GM12878 (cell line): Measurements from ENCODE around the gene KAT14. TPM values are rescaled to one million over a fixed set of nuclear protein-coding genes. Genes with fewer than 3 reads are reported as not detected.

ENCODE experiments used
- ATAC-seq: fragments of 200-7000 bp; cut with Tn5 transposase; 3 replicates; pipeline ENCODE4 v1.9.1; 2020; ENCODE audit warnings: mild to moderate bottlenecking, moderate library complexity
- BruUV-seq: library from RNA; stranded (reverse); fragments of 400-500 nt; replicated peaks from 2 replicates; lab custom pipeline; 2021; lab: Mats Ljungman, UMichigan
- CTCF ChIA-PET: fragments of 300-600 bp; sonication (Branson Sonifier 250); formaldehyde crosslinking; extraction: SDS; loops from one replicate; lab custom pipeline; 2021; ENCODE audit warnings: inconsistent platforms; lab: Yijun Ruan, JAX
- POLR2A ChIA-PET: fragments of 350-600 bp; formaldehyde crosslinking; extraction: SDS; loops from one replicate; lab custom pipeline; 2021; ENCODE audit warnings: inconsistent platforms; lab: Charles Lee
- RAD21 ChIA-PET: fragments of 300-600 bp; sonication (Branson Sonifier 250); formaldehyde crosslinking; loops from one replicate; lab custom pipeline; 2023; ENCODE audit warnings: antibody characterized with exemption; ENCODE audit not compliant: unreplicated experiment; lab: Charles Lee
- SMC1A ChIA-PET: fragments of 300-600 bp; sonication (Branson Sonifier 250); formaldehyde crosslinking; loops from one replicate; lab custom pipeline; 2023; ENCODE audit not compliant: unreplicated experiment, uncharacterized antibody; lab: Charles Lee
- DNase-seq: peaks from one replicate; pipeline ENCODE4 v3.0.0-alpha.2; 2011; ENCODE audit warnings: low read depth, low spot score
- FAIRE-seq: peaks from 3 replicates; lab custom pipeline; 2011; peaks lifted over from hg19 to GRCh38; lab: Jason Lieb, UNC
- H2AFZ ChIP-seq: 2 replicates; pipeline ENCODE4 v1.6.0; 2011; ENCODE audit warnings: low read depth, low read length, control low read depth; ENCODE audit not compliant: control insufficient read depth
- H3K27ac ChIP-seq: 2 replicates; pipeline ENCODE4 v1.5.1; 2011; ENCODE audit warnings: control low read depth; ENCODE audit not compliant: control insufficient read depth, insufficient read depth
- H3K27me3 ChIP-seq, 2 experiments: replicated peaks in 1 of 2; 2 replicates each; pipeline versions ENCODE4 v1.6.0 to v1.6.1; 2011; ENCODE audit warnings: low read length in 1 of 2; ENCODE audit not compliant: control insufficient read depth in 2 of 2, insufficient read depth in 2 of 2
- H3K36me3 ChIP-seq, 2 experiments: 2 replicates each; pipeline ENCODE4 v1.5.1; 2011; ENCODE audit warnings: low read length in 1 of 2; ENCODE audit not compliant: control insufficient read depth in 2 of 2, insufficient read depth in 2 of 2
- H3K4me1 ChIP-seq: 2 replicates; pipeline ENCODE4 v1.6.1; 2011; ENCODE audit warnings: mild to moderate bottlenecking, low read length, moderate library complexity, mixed read lengths; ENCODE audit not compliant: control insufficient read depth, insufficient read depth
- H3K4me2 ChIP-seq: 2 replicates; pipeline ENCODE4 v1.6.0; 2011; ENCODE audit warnings: control low read depth; ENCODE audit not compliant: control insufficient read depth, insufficient read depth
- H3K4me3 ChIP-seq: fragments of 200-600 bp; sonication (generic); 2 replicates; pipeline ENCODE4 v1.5.1; 2016
- H3K79me2 ChIP-seq: 2 replicates; pipeline ENCODE4 v1.6.0; 2011; ENCODE audit warnings: low read length; ENCODE audit not compliant: control insufficient read depth, insufficient read depth
- H3K9ac ChIP-seq: 2 replicates; pipeline ENCODE4 v1.8.0; 2011; ENCODE audit warnings: low read length, control low read depth, mixed read lengths; ENCODE audit not compliant: control insufficient read depth, insufficient read depth
- H3K9me3 ChIP-seq: replicated peaks from 3 replicates; pipeline ENCODE4 v1.5.1; 2011; ENCODE audit warnings: mild to moderate bottlenecking, low read length; ENCODE audit not compliant: control insufficient read depth, insufficient read depth
- H4K20me1 ChIP-seq: 2 replicates; pipeline ENCODE4 v1.6.0; 2011; ENCODE audit not compliant: control insufficient read depth, insufficient read depth
- RAD51 ChIP-seq: fragments of 450-650 bp; IDR thresholded peaks from 2 replicates; pipeline ENCODE4 v1.6.1; 2016; ENCODE audit warnings: moderate library complexity, mild to moderate bottlenecking, inconsistent platforms
- ZNF207 ChIP-seq: fragments of 450-650 bp; IDR thresholded peaks from 2 replicates; pipeline ENCODE4 v1.6.1; 2014; ENCODE audit warnings: antibody characterized with exemption, mild to moderate bottlenecking, borderline replicate concordance
- ZNF274 ChIP-seq: IDR thresholded peaks from one replicate; pipeline ENCODE4 v1.8.0; 2011; ENCODE audit not compliant: insufficient read length, insufficient read depth
- WGBS: methylation state at CpG from one replicate; pipeline ENCODE4 v1.1.6; 2016; ENCODE audit warnings: low lambda C conversion rate; ENCODE audit not compliant: insufficient replicate concordance, insufficient coverage; ENCODE audit errors: missing lambda C conversion rate; 5-methylcytosine and 5-hydroxymethylcytosine counted together
- in situ Hi-C: fragments of 300-500 bp; cut with MboI; formaldehyde crosslinking; loops from 9 replicates; pipeline ENCODE4 v1.14.3; 2018; ENCODE audit warnings: mixed read lengths
- intact Hi-C: fragments of 100-400 bp; cut with micrococcal nuclease; formaldehyde crosslinking; loops from one replicate; pipeline ENCODE4 v1.14.2; 2022; ENCODE audit not compliant: unreplicated experiment
- polyA plus RNA-seq, 11 experiments: library from polyadenylated mRNA; depleted of rRNA in 4 of 11; unstranded in 6 of 11; stranded (reverse) in 5 of 11; fragments of >200 nt; fragmentation: Nextera tagmentation in 4 of 11; fragmentation: Illumina TruSeq in 1 of 11; extraction: Ambion mirVana in 4 of 11; extraction: Trizol in 1 of 11; gene quantifications; 1 replicate in 1 of 11; 2 replicates in 10 of 11; pipeline versions ENCODE4 v1.2.1 to v1.2.3, GENCODE V29; 2011 to 2016; ENCODE audit warnings: inconsistent platforms in 2 of 11, missing spikeins in 2 of 11, low read depth in 1 of 11
- small RNA-seq: library from RNA; depleted of rRNA; stranded (forward); fragments of <200 nt; gene quantifications from one replicate; pipeline ENCODE3, GENCODE V24; 2014
- total RNA-seq, 4 experiments: library from RNA; depleted of rRNA in 3 of 4; stranded (reverse); fragments of >200 nt in 3 of 4; fragmentation: Illumina TruSeq in 1 of 4; extraction: Trizol in 1 of 4; gene quantifications; 2 replicates each; pipeline versions ENCODE4 v1.2.1 to v1.2.3, GENCODE V29; 2013 to 2021
- TF ChIP-seq, protein P1 (sequence below): fragments of 450-650 bp; formaldehyde crosslinking; IDR thresholded peaks from 2 replicates; pipeline ENCODE4 v1.5.0; 2022; ENCODE audit warnings: mild to moderate bottlenecking, missing genetic modification characterization

KAT14 gene
- total and polyA plus RNA-seq, 10 of the 15 experiments (the other 5 are each of a cell fraction or from before 2014, with no cell fraction given): 4.0 to 19.9 (median 13.9) TPM

DNA sequence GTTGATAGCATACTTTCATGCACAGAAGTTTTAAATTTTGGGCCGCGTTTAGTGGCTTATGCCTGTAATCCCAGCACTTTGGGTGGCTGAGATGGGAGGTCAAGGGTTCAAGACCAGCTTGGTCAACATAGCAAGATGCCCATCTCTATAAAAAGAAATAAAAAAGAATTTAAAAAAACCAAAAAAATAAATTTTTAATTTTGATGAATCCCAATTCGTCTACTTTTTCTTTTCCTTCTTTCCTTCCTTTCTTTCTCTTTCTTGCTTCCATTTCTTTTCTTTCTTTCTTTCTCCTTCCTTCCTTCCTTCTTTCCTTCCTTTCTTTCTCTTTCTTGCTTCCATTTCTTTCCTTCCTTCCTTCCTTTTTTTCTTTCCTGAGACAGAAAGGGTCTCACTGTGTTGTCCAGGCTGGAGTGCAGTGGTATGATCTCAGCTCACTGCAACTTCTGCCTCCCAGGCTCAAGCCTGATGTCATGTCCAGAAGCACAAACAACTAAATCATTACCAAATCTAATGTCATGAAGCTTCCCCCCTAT lies 95.8 kb downstream of the KAT14 start:
- no peaks in the 10 kb centered on the region for H3K9me3 ChIP-seq

More for the DNA sequence above, 95.8 kb downstream of the KAT14 start:
- no peaks in the 10 kb centered on the region for H3K36me3 ChIP-seq
- ChIA-PET CTCF (no interaction called here), POLR2A (no interaction called here), RAD21 (no interaction called here), SMC1A (no interaction called here)
- no peak for TF ChIP-seq ZNF274
- no peak for TF ChIP-seq RAD51
- TF ChIP-seq, protein P1, sequence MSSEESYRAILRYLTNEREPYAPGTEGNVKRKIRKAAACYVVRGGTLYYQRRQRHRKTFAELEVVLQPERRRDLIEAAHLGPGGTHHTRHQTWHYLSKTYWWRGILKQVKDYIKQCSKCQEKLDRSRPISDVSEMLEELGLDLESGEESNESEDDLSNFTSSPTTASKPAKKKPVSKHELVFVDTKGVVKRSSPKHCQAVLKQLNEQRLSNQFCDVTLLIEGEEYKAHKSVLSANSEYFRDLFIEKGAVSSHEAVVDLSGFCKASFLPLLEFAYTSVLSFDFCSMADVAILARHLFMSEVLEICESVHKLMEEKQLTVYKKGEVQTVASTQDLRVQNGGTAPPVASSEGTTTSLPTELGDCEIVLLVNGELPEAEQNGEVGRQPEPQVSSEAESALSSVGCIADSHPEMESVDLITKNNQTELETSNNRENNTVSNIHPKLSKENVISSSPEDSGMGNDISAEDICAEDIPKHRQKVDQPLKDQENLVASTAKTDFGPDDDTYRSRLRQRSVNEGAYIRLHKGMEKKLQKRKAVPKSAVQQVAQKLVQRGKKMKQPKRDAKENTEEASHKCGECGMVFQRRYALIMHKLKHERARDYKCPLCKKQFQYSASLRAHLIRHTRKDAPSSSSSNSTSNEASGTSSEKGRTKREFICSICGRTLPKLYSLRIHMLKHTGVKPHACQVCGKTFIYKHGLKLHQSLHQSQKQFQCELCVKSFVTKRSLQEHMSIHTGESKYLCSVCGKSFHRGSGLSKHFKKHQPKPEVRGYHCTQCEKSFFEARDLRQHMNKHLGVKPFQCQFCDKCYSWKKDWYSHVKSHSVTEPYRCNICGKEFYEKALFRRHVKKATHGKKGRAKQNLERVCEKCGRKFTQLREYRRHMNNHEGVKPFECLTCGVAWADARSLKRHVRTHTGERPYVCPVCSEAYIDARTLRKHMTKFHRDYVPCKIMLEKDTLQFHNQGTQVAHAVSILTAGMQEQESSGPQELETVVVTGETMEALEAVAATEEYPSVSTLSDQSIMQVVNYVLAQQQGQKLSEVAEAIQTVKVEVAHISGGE (CRISPR knock-in tag): no peak
- TF ChIP-seq ZNF207: no peak
- in situ Hi-C loops (no loop called here), intact Hi-C loops (no loop called here)
- DNase-seq (no peak), ATAC-seq (no peak), FAIRE-seq (no peak)
- no peaks in the 10 kb centered on the region for H4K20me1 ChIP-seq
- WGBS: 30% methylated on average over 3 of the region's 3 CpGs
- BruUV-seq: no TSS peak
- no peak overlapping the region for H3K4me2 ChIP-seq
- H3K79me2 ChIP-seq: no peaks in the 10 kb centered on the region
- no peaks in the 10 kb centered on the region; a peak in 1 of 4 replicates for H3K27me3 ChIP-seq
- H2AFZ ChIP-seq: no peak overlapping the region
- H3K4me3 ChIP-seq: no peak overlapping the region
- H3K4me1 ChIP-seq: no peaks in the 10 kb centered on the region
- H3K9ac ChIP-seq: no peak overlapping the region
- no peak overlapping the region for H3K27ac ChIP-seq

Small RNA genes within 50 kb of the gene (small RNA-seq; reads per million reads assigned to genes)
- not detected for gene RF00019
- not detected for gene RNU7-137P

Other genes starting within 250 kb of the KAT14 start
- gene SNX5, start 169.1 kb upstream of the KAT14 start, total RNA-seq (2014; rRNA removed): 254 and 275 TPM in 2 replicates
- 303 and 316 TPM in 2 replicates for gene SNX5, start 169.1 kb upstream of the KAT14 start, total RNA-seq (2014; rRNA removed; fragmentation: Illumina TruSeq; extraction: Trizol)
- gene SNX5, start 169.1 kb upstream of the KAT14 start, total RNA-seq (2021): 216 and 236 TPM in 2 replicates
- 288 and 497 TPM in 2 replicates for gene SNX5, start 169.1 kb upstream of the KAT14 start, polyA plus RNA-seq (2011; rRNA removed)
- gene SNX5, start 169.1 kb upstream of the KAT14 start, polyA plus RNA-seq (2014; fragmentation: Illumina TruSeq; extraction: Trizol): 301 and 362 TPM in 2 replicates
- 100 to 1,000 TPM in 1 of 2 experiments, 10 to 100 TPM in 1; 92.9 to 152 TPM for gene SNX5, start 169.1 kb upstream of the KAT14 start, polyA plus RNA-seq (2014; fragmentation: Nextera tagmentation; extraction: Ambion mirVana)
- 242 and 292 TPM in 2 replicates for gene SNX5, start 169.1 kb upstream of the KAT14 start, polyA plus RNA-seq (2014; rRNA removed)
- gene SNX5, start 169.1 kb upstream of the KAT14 start, polyA plus RNA-seq (2016; fragmentation: Nextera tagmentation; extraction: Ambion mirVana): 100 to 1,000 TPM; 154 to 178 TPM
- 15.7 and 18.0 TPM in 2 replicates for gene MGME1, start 168.8 kb upstream of the KAT14 start, total RNA-seq (2014; rRNA removed)
- 33.6 and 33.7 TPM in 2 replicates for gene MGME1, start 168.8 kb upstream of the KAT14 start, total RNA-seq (2014; rRNA removed; fragmentation: Illumina TruSeq; extraction: Trizol)
- gene MGME1, start 168.8 kb upstream of the KAT14 start, total RNA-seq (2021): 26.8 and 27.6 TPM in 2 replicates
- gene MGME1, start 168.8 kb upstream of the KAT14 start, polyA plus RNA-seq (2011; rRNA removed): 35.2 and 46.4 TPM in 2 replicates
- 44.8 and 48.9 TPM in 2 replicates for gene MGME1, start 168.8 kb upstream of the KAT14 start, polyA plus RNA-seq (2014; fragmentation: Illumina TruSeq; extraction: Trizol)
- gene MGME1, start 168.8 kb upstream of the KAT14 start, polyA plus RNA-seq (2014; fragmentation: Nextera tagmentation; extraction: Ambion mirVana): 10 to 100 TPM; 13.4 to 14.1 TPM
- gene MGME1, start 168.8 kb upstream of the KAT14 start, polyA plus RNA-seq (2014; rRNA removed): 21.2 and 24.7 TPM in 2 replicates
- 10 to 100 TPM; 37.9 to 40.8 TPM for gene MGME1, start 168.8 kb upstream of the KAT14 start, polyA plus RNA-seq (2016; fragmentation: Nextera tagmentation; extraction: Ambion mirVana)
- gene OVOL2, start 79.9 kb upstream of the KAT14 start, total RNA-seq (2014; rRNA removed): not detected in 2 replicates
- not detected in 2 replicates for gene OVOL2, start 79.9 kb upstream of the KAT14 start, total RNA-seq (2014; rRNA removed; fragmentation: Illumina TruSeq; extraction: Trizol)
- not detected in 2 replicates for gene OVOL2, start 79.9 kb upstream of the KAT14 start, total RNA-seq (2021)
- gene OVOL2, start 79.9 kb upstream of the KAT14 start, polyA plus RNA-seq (2011; rRNA removed): not detected in 2 replicates
- gene OVOL2, start 79.9 kb upstream of the KAT14 start, polyA plus RNA-seq (2014; fragmentation: Illumina TruSeq; extraction: Trizol): not detected in 2 replicates
- gene OVOL2, start 79.9 kb upstream of the KAT14 start, polyA plus RNA-seq (2014; fragmentation: Nextera tagmentation; extraction: Ambion mirVana): not detected
- gene OVOL2, start 79.9 kb upstream of the KAT14 start, polyA plus RNA-seq (2014; rRNA removed): not detected in 2 replicates
- not detected for gene OVOL2, start 79.9 kb upstream of the KAT14 start, polyA plus RNA-seq (2016; fragmentation: Nextera tagmentation; extraction: Ambion mirVana)
- gene PET117, start within 50 bp of the KAT14 start, total RNA-seq (2014; rRNA removed): 7.1 and 7.4 TPM in 2 replicates
- gene PET117, start within 50 bp of the KAT14 start, total RNA-seq (2014; rRNA removed; fragmentation: Illumina TruSeq; extraction: Trizol): 11.7 and 12.3 TPM in 2 replicates
- gene PET117, start within 50 bp of the KAT14 start, total RNA-seq (2021): 11.3 and 12.5 TPM in 2 replicates
- gene PET117, start within 50 bp of the KAT14 start, polyA plus RNA-seq (2011; rRNA removed): 11.2 and 17.1 TPM in 2 replicates
- gene PET117, start within 50 bp of the KAT14 start, polyA plus RNA-seq (2014; fragmentation: Illumina TruSeq; extraction: Trizol): 10.9 and 12.4 TPM in 2 replicates
- 10 to 100 TPM in 1 of 2 experiments, 1 to 10 TPM in 1; 6.0 to 11.0 TPM for gene PET117, start within 50 bp of the KAT14 start, polyA plus RNA-seq (2014; fragmentation: Nextera tagmentation; extraction: Ambion mirVana)
- 11.0 and 13.2 TPM in 2 replicates for gene PET117, start within 50 bp of the KAT14 start, polyA plus RNA-seq (2014; rRNA removed)
- 10 to 100 TPM; 20.3 to 20.6 TPM for gene PET117, start within 50 bp of the KAT14 start, polyA plus RNA-seq (2016; fragmentation: Nextera tagmentation; extraction: Ambion mirVana)
- gene ZNF133, start 150.7 kb downstream of the KAT14 start, total RNA-seq (2014; rRNA removed): 8.8 and 9.5 TPM in 2 replicates
- 8.9 and 9.1 TPM in 2 replicates for gene ZNF133, start 150.7 kb downstream of the KAT14 start, total RNA-seq (2014; rRNA removed; fragmentation: Illumina TruSeq; extraction: Trizol)
- gene ZNF133, start 150.7 kb downstream of the KAT14 start, total RNA-seq (2021): 6.0 and 9.8 TPM in 2 replicates
- 6.1 and 9.3 TPM in 2 replicates for gene ZNF133, start 150.7 kb downstream of the KAT14 start, polyA plus RNA-seq (2011; rRNA removed)
- 6.2 and 8.4 TPM in 2 replicates for gene ZNF133, start 150.7 kb downstream of the KAT14 start, polyA plus RNA-seq (2014; fragmentation: Illumina TruSeq; extraction: Trizol)
- gene ZNF133, start 150.7 kb downstream of the KAT14 start, polyA plus RNA-seq (2014; fragmentation: Nextera tagmentation; extraction: Ambion mirVana): 1 to 10 TPM; 2.0 to 2.2 TPM
- gene ZNF133, start 150.7 kb downstream of the KAT14 start, polyA plus RNA-seq (2014; rRNA removed): 8.5 and 8.9 TPM in 2 replicates
- 1 to 10 TPM; 4.8 to 6.1 TPM for gene ZNF133, start 150.7 kb downstream of the KAT14 start, polyA plus RNA-seq (2016; fragmentation: Nextera tagmentation; extraction: Ambion mirVana)